ENCODE results near the gene TEAD2. TPM values are rescaled to one million over a fixed set of nuclear protein-coding genes. Genes with fewer than 3 reads are reported as not detected.

Gene TEAD2
- total and polyA plus RNA-seq, 9 donors = 27.8 to 63.1 (median 41.6) TPM

GRCh38 chr19:49395581-49396407 lies 33.6 kb upstream of the TEAD2 start:
- H3K4me3 ChIP-seq = no peak overlapping the region
- H3K4me1 ChIP-seq (ENCODE audit: insufficient read depth) = no peaks in the 10 kb centered on the region
- intact Hi-C loops (cut with DNase I) = loop anchor here in 1 of 4 donors (5.0 kb wide), 1 partner anchor 42 kb away; no protein-coding TSS in a partner anchor
- H3K36me3 ChIP-seq = no peaks in the 10 kb centered on the region
- peak in 1 of 5 donors; percentile 22 for DNase-seq
- H3K9me3 ChIP-seq = no peaks in the 10 kb centered on the region
- no peaks in the 10 kb centered on the region for H3K27me3 ChIP-seq
- no peak overlapping the region for H3K27ac ChIP-seq
- WGBS, 3 donors = 68 to 80% (median 72%) methylated on average over 15 of the region's 15 CpGs
- no peak for TF ChIP-seq EP300 (IDR thresholded peaks at IDR 0.05)
- TF ChIP-seq POLR2A (IDR thresholded peaks at IDR 0.05) = no peak
- TF ChIP-seq CTCF (IDR thresholded peaks at IDR 0.05) = no peak

- WGBS, 3 donors = 49 to 59% (median 52%) methylated on average over 5 of the region's 5 CpGs
- no peaks in the 10 kb centered on the region for H3K9me3 ChIP-seq
- no peaks in the 10 kb centered on the region for H3K27me3 ChIP-seq
- TF ChIP-seq CTCF (IDR thresholded peaks at IDR 0.05) (no peak), POLR2A (IDR thresholded peaks at IDR 0.05) (no peak), EP300 (IDR thresholded peaks at IDR 0.05) (no peak)
- H3K4me3 ChIP-seq = no peak overlapping the region
- intact Hi-C loops (cut with DNase I) = no loop called here
- DNase-seq = no peak
- H3K4me1 ChIP-seq (ENCODE audit: insufficient read depth) = no peaks in the 10 kb centered on the region
- no peaks in the 10 kb centered on the region for H3K36me3 ChIP-seq
- no peak overlapping the region for H3K27ac ChIP-seq
These were observed 31.7 kb upstream of the TEAD2 start for GRCh38 chr19:49393881-49394280.

- Histone ChIP-seq H3K4me1 (ENCODE audit: insufficient read depth) (no peaks in the 10 kb centered on the region), H3K36me3 (no peaks in the 10 kb centered on the region), H3K27ac (no peak overlapping the region), H3K9me3 (no peaks in the 10 kb centered on the region), H3K4me3 (no peak overlapping the region), H3K27me3 (no peaks in the 10 kb centered on the region)
- no peak for TF ChIP-seq EP300 (IDR thresholded peaks at IDR 0.05)
- TF ChIP-seq POLR2A (IDR thresholded peaks at IDR 0.05) = no peak
- TF ChIP-seq CTCF (IDR thresholded peaks at IDR 0.05) = peak in 2 of 3 donors; percentile 60 to 62
- intact Hi-C loops (cut with DNase I) = loop anchor here in 1 of 4 donors (2.0 kb wide), 1 partner anchor 51 kb away; no protein-coding TSS in a partner anchor
- WGBS, 3 donors = 14 to 22% (median 16%) methylated on average over 13 to 14 of the region's 14 CpGs
- DNase-seq = peak; percentile 57 to 74 (median 64)
These were observed 29.6 kb upstream of the TEAD2 start for GRCh38 chr19:49391581-49392399.

- DNase-seq = no peak
- Histone ChIP-seq H3K4me1 (ENCODE audit: insufficient read depth) (no peaks in the 10 kb centered on the region), H3K36me3 (no peaks in the 10 kb centered on the region), H3K27ac (no peak overlapping the region), H3K27me3 (no peaks in the 10 kb centered on the region), H3K4me3 (no peak overlapping the region), H3K9me3 (no peaks in the 10 kb centered on the region)
- 38 to 58% (median 48%) methylated on average over 9 of the region's 9 CpGs for WGBS, 3 donors
- TF ChIP-seq CTCF (IDR thresholded peaks at IDR 0.05) (no peak), POLR2A (IDR thresholded peaks at IDR 0.05) (no peak), EP300 (IDR thresholded peaks at IDR 0.05) (no peak)
- intact Hi-C loops (cut with DNase I) = loop anchor here in 1 of 4 donors (2.0 kb wide), 1 partner anchor 52 kb away; no protein-coding TSS in a partner anchor
These were observed 28.7 kb upstream of the TEAD2 start for GRCh38 chr19:49390929-49391359.

Measured in ovary (tissue), 9 donors.